NB4 (cell line): ENCODE results near the gene SF3B5.

Source experiments
- DNase-seq: peaks from one replicate; pipeline ENCODE4 v3.0.0; 2010; ENCODE audit warnings: low read depth
- H3K4me3 ChIP-seq: one replicate; pipeline ENCODE4 v1.5.1; 2011; ENCODE audit warnings: mild to moderate bottlenecking, low read depth, low read length, moderate library complexity
- CTCF ChIP-seq: IDR thresholded peaks from one replicate; pipeline ENCODE4 v1.5.1; 2012; ENCODE audit warnings: low read depth, low read length
- MAX ChIP-seq: IDR thresholded peaks from 2 replicates; pipeline ENCODE4 v1.6.1; 2011; ENCODE audit warnings: low read depth, low read length
- MYC ChIP-seq: IDR thresholded peaks from 2 replicates; pipeline ENCODE4 v1.6.1; 2011; ENCODE audit warnings: low read depth, low read length
- POLR2A ChIP-seq: IDR thresholded peaks from 2 replicates; pipeline ENCODE4 v1.6.1; 2011; ENCODE audit warnings: mild to moderate bottlenecking; ENCODE audit not compliant: insufficient read length; ENCODE audit errors: extremely low read depth

The SF3B5 gene

GRCh38 chr6:144066255-144066654 is 29.1 kb downstream of the SF3B5 start:
- TF ChIP-seq MAX (no peak), POLR2A (no peak), MYC (no peak), CTCF (no peak)
- DNase-seq, result no peak
- no peak overlapping the region for H3K4me3 ChIP-seq

- H3K4me3 ChIP-seq, result peak overlapping the region; percentile 66
- TF ChIP-seq MAX, result no peak
- TF ChIP-seq CTCF, result no peak
- TF ChIP-seq POLR2A, result no peak
- TF ChIP-seq MYC, result no peak
- DNase-seq, result no peak
Measured at GRCh38 chr6:144065213-144065660, 30.1 kb downstream of the SF3B5 start.

GRCh38 chr6:144064402-144065212 is 30.8 kb downstream of the SF3B5 start:
- peak; percentile 84 for DNase-seq
- no peak for TF ChIP-seq MYC
- no peak for TF ChIP-seq MAX
- TF ChIP-seq POLR2A, result peak; percentile 7
- TF ChIP-seq CTCF, result no peak
- peak overlapping the region; percentile 66 for H3K4me3 ChIP-seq

GRCh38 chr6:144063744-144064401 is 31.5 kb downstream of the SF3B5 start:
- peak; percentile 95 for DNase-seq
- H3K4me3 ChIP-seq, result peak overlapping the region; percentile 66
- TF ChIP-seq CTCF, result no peak
- peak; percentile 43 for TF ChIP-seq MYC
- TF ChIP-seq MAX, result peak; percentile 50; the same call in 1 of the 2 replicates
- peak; percentile 74 for TF ChIP-seq POLR2A

GRCh38 chr6:144063246-144063743 is 32.1 kb downstream of the SF3B5 start:
- no peak for DNase-seq
- peak overlapping the region; percentile 66 for H3K4me3 ChIP-seq
- no peak for TF ChIP-seq MYC
- no peak for TF ChIP-seq CTCF
- TF ChIP-seq POLR2A, result no peak
- no peak for TF ChIP-seq MAX
